ENCODE measurements around the gene SUPT3H. TPM values are rescaled to one million over a fixed set of nuclear protein-coding genes. Genes with fewer than 3 reads are reported as not detected.

Gene SUPT3H
- total and polyA plus RNA-seq, 2 of the 8 experiments (the other 6 are each of a cell fraction or from before 2014, with no cell fraction given): 18.8 to 23.0 TPM

DNA sequence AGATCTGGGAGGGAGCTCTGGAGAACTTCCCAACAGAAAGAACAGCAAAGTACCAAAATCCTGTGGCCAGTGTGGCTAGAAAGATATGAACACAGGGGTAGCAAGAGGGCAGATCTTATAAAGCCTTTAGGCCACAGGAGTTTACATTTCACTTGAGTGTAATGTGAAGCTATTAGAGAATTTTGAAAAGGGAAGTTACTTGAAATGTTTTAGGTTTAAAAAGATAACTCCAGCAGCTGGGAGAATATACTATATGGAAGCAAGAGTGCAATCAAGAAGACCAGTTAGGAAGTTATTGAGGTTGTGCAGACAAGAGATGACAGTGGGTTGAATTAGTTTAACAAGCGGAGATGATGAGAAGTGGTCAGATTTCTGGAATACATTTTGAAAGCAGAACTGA lies 7.9 kb downstream of the SUPT3H start (continued):
- TF ChIP-seq PHF8 (conservative IDR thresholded peaks at IDR 0.05; ENCODE audit: low read depth, low read length) (no peak), KDM1A (IDR thresholded peaks at IDR 0.05; ENCODE audit: borderline replicate concordance, low read length) (no peak)
